ENCODE data around the gene EFCAB6.

EFCAB6 gene

DNA sequence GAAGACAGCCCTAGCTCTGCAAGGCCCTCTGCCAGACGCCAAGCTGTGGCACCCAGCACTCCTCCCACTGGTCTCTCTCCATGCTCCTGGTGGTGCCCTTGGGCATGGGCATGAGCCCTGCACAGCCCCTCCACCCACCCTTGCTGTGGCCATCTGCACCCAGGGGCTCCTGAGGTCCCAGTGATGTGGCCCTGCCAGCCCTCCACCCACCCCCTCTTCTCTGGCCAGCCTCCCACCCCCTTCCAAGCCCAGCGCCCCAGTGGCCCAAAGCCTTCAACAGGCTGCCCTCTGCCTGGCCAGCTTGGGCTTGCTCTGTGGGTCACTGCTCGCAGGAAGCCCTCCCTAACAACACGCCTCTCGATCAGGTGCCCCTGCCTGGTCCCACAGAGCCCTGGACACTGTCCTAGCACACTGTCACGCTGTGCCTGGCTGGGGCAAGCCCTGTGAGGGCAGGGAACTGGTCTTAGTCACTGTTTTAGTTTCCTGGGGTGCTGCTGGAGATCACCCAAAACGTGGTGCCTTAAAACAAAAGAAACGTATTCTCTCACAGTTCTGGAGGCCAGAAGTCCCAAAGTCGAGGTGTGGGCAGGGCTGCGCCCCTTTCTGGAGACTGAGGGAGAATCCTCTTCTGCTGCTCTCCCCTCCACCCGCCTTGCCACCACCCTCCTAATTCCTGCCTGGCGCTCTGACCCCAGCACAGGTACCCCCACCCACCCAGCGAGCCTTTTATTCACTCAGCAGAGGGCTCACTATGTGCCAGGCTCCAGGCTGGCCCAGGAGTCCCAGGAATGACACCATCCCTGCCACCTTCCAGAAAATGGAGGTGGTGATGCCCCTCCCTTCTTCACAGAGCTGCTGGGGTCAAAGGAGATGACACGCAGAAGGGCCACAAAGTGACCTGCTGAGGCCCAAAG lies 35.5 kb upstream of the EFCAB6 start:
- H3K9me2 ChIP-seq (replicated peaks; ENCODE audit: control insufficient read depth, low read length): no peaks in the 10 kb centered on the region
- no peaks in the 10 kb centered on the region for H3K9me3 ChIP-seq (ENCODE audit: control insufficient read depth, insufficient read depth, low read length)
- H3K79me2 ChIP-seq (ENCODE audit: control insufficient read depth, low read length): no peaks in the 10 kb centered on the region
- no peaks in the 10 kb centered on the region for H3K4me1 ChIP-seq (ENCODE audit: control insufficient read depth, low read length)
- no peaks in the 10 kb centered on the region for H4K20me1 ChIP-seq (ENCODE audit: control insufficient read depth, insufficient read depth, low read depth, low read length)
- no peak overlapping the region for H3K4me3 ChIP-seq (ENCODE audit: low read length)
- H3K4me2 ChIP-seq (ENCODE audit: low read length): no peak overlapping the region
- no peaks in the 10 kb centered on the region for H3K36me3 ChIP-seq (ENCODE audit: control insufficient read depth, low read length)
- TF ChIP-seq, protein P1, sequence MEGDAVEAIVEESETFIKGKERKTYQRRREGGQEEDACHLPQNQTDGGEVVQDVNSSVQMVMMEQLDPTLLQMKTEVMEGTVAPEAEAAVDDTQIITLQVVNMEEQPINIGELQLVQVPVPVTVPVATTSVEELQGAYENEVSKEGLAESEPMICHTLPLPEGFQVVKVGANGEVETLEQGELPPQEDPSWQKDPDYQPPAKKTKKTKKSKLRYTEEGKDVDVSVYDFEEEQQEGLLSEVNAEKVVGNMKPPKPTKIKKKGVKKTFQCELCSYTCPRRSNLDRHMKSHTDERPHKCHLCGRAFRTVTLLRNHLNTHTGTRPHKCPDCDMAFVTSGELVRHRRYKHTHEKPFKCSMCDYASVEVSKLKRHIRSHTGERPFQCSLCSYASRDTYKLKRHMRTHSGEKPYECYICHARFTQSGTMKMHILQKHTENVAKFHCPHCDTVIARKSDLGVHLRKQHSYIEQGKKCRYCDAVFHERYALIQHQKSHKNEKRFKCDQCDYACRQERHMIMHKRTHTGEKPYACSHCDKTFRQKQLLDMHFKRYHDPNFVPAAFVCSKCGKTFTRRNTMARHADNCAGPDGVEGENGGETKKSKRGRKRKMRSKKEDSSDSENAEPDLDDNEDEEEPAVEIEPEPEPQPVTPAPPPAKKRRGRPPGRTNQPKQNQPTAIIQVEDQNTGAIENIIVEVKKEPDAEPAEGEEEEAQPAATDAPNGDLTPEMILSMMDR (IDR thresholded peaks at IDR 0.05; ENCODE audit: low read depth, low read length, poor library complexity, severe bottlenecking): no peak
- no peak for TF ChIP-seq EZH2phosphoT487 (IDR thresholded peaks at IDR 0.05; ENCODE audit: borderline replicate concordance, low read length)
- no peak overlapping the region for H3K27ac ChIP-seq (ENCODE audit: low read depth, low read length)
- no peaks in the 10 kb centered on the region for H3F3A ChIP-seq (ENCODE audit: control insufficient read depth, insufficient read depth)
- no peaks in the 10 kb centered on the region for H3K27me3 ChIP-seq (ENCODE audit: control insufficient read depth, low read length)

DNA sequence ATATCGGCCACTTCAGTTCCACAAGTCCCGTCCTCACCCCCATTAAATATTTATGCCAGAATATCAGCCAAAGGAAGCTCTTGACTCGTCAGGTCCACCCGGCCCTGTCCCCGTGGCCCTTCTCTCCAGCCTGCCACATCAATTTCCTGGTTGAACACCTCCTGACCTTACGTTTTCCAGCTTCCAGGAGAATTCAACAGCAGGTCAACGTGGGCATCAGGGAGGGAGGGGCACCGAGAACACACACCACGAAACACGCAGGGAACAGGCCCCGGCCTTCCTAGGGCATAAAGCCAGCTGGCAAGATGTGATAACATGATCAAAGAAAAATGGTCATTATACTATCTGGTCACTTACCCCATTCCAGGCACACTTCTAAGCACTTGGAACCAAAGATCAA lies 34.9 kb upstream of the EFCAB6 start:
- H3K36me3 ChIP-seq (ENCODE audit: control insufficient read depth, low read length): no peaks in the 10 kb centered on the region
- no peak overlapping the region for H3K4me3 ChIP-seq (ENCODE audit: low read length)
- no peaks in the 10 kb centered on the region for H3K27me3 ChIP-seq (ENCODE audit: control insufficient read depth, low read length)
- no peaks in the 10 kb centered on the region for H3K9me3 ChIP-seq (ENCODE audit: control insufficient read depth, insufficient read depth, low read length)
- no peaks in the 10 kb centered on the region for H3F3A ChIP-seq (ENCODE audit: control insufficient read depth, insufficient read depth)
- H3K4me1 ChIP-seq (ENCODE audit: control insufficient read depth, low read length): no peaks in the 10 kb centered on the region
- no peaks in the 10 kb centered on the region for H3K79me2 ChIP-seq (ENCODE audit: control insufficient read depth, low read length)
- TF ChIP-seq, protein P1 (IDR thresholded peaks at IDR 0.05; ENCODE audit: low read depth, low read length, poor library complexity, severe bottlenecking): no peak
- H3K27ac ChIP-seq (ENCODE audit: low read depth, low read length): no peak overlapping the region
- no peaks in the 10 kb centered on the region for H3K9me2 ChIP-seq (replicated peaks; ENCODE audit: control insufficient read depth, low read length)
- no peaks in the 10 kb centered on the region for H4K20me1 ChIP-seq (ENCODE audit: control insufficient read depth, insufficient read depth, low read depth, low read length)
- no peak overlapping the region for H3K4me2 ChIP-seq (ENCODE audit: low read length)

DNA sequence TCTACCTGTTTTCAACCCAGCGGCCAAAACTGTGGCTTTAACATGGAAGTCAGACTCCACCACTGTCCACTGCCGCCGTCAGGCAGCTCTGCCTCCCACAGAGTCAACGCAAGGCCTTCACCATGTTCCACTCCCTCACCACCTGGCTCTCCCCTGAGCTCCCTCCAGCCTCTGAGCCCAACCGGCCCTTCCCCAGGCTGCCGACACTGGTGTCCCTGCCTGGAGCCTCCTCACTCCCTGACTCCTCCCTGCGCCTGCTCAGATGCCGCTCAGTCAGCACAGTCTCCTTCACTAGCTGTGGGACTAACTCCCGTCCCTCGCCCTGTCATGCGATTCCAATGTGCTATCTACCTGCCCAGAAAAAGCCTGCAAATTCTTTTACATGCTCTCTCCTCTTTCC lies 33.9 kb upstream of the EFCAB6 start:
- H3K27me3 ChIP-seq (ENCODE audit: control insufficient read depth, low read length): no peaks in the 10 kb centered on the region
- H3K9me3 ChIP-seq (ENCODE audit: control insufficient read depth, insufficient read depth, low read length): no peaks in the 10 kb centered on the region
- H3K4me2 ChIP-seq (ENCODE audit: low read length): no peak overlapping the region
- no peak overlapping the region for H3K27ac ChIP-seq (ENCODE audit: low read depth, low read length)
- no peaks in the 10 kb centered on the region for H4K20me1 ChIP-seq (ENCODE audit: control insufficient read depth, insufficient read depth, low read depth, low read length)
- H3F3A ChIP-seq (ENCODE audit: control insufficient read depth, insufficient read depth): no peaks in the 10 kb centered on the region
- H3K79me2 ChIP-seq (ENCODE audit: control insufficient read depth, low read length): no peaks in the 10 kb centered on the region
- no peaks in the 10 kb centered on the region for H3K4me1 ChIP-seq (ENCODE audit: control insufficient read depth, low read length)
- H3K4me3 ChIP-seq (ENCODE audit: low read length): no peak overlapping the region
- no peaks in the 10 kb centered on the region for H3K36me3 ChIP-seq (ENCODE audit: control insufficient read depth, low read length)
- H3K9me2 ChIP-seq (replicated peaks; ENCODE audit: control insufficient read depth, low read length): no peaks in the 10 kb centered on the region
- TF ChIP-seq EZH2phosphoT487 (IDR thresholded peaks at IDR 0.05; ENCODE audit: borderline replicate concordance, low read length): no peak
- TF ChIP-seq, protein P1 (IDR thresholded peaks at IDR 0.05; ENCODE audit: low read depth, low read length, poor library complexity, severe bottlenecking): no peak

Measured in DOHH2 (cell line).